Esophagus squamous epithelium (tissue), 4 donors: ENCODE measurements around the gene PRLR.

Source experiments
- POLR2A ChIP-seq, 4 donors: fragments of 450-650 bp; IDR thresholded peaks; one replicate each; pipeline ENCODE4 v1.6.1; 2017; ENCODE audit warnings: antibody characterized with exemption in 4 of 4, mild to moderate bottlenecking in 4 of 4, moderate library complexity in 3 of 4
- TF ChIP-seq, protein P1 (sequence below), 6 experiments: fragments of 450-650 bp in 4 of 6; fragments of 200-600 bp in 2 of 6; sonication (generic) in 2 of 6; IDR thresholded peaks; one replicate each; pipeline ENCODE4 v1.5.1; 2016 to 2019; ENCODE audit warnings: antibody characterized with exemption in 6 of 6, mild to moderate bottlenecking in 4 of 6, moderate library complexity in 4 of 6

DNA sequence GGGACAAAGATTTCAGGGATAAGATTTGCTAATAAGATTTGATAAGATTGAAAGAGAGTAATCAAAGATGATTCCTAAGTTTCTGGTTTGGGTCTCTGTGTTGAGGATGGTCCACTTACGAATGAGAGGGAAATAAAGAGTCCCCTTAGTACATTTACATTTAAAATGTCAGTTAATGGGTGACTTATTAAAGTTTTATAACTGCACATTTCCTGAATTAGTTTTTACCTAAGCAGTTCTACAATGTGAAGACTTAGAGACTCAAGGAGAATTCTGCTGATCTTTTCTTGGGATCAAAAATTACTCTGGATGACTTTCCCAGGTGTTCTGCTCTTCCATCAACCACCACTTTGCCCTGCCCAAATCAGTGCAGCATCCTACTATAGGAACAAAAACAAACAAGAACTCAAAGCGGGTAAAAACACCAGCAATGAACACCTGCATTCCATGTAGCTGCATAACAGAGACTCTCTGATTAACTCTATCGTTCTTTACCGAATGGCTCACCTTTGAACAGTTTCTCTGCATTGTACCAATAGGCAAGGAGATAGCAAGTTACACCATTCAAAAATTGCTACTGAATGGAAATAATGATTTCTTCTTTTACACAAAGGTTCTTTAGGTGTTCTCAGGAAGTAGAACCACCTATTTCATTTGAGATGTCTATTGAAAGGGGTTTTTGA lies 65.3 kb downstream of the PRLR start:
- TF ChIP-seq, protein P1, sequence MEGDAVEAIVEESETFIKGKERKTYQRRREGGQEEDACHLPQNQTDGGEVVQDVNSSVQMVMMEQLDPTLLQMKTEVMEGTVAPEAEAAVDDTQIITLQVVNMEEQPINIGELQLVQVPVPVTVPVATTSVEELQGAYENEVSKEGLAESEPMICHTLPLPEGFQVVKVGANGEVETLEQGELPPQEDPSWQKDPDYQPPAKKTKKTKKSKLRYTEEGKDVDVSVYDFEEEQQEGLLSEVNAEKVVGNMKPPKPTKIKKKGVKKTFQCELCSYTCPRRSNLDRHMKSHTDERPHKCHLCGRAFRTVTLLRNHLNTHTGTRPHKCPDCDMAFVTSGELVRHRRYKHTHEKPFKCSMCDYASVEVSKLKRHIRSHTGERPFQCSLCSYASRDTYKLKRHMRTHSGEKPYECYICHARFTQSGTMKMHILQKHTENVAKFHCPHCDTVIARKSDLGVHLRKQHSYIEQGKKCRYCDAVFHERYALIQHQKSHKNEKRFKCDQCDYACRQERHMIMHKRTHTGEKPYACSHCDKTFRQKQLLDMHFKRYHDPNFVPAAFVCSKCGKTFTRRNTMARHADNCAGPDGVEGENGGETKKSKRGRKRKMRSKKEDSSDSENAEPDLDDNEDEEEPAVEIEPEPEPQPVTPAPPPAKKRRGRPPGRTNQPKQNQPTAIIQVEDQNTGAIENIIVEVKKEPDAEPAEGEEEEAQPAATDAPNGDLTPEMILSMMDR (IDR thresholded peaks at IDR 0.05), result no peak
- TF ChIP-seq POLR2A (IDR thresholded peaks at IDR 0.05), result no peak
